ENCODE measurements around the gene FGR. TPM values are rescaled to one million over a fixed set of nuclear protein-coding genes. Genes with fewer than 3 reads are reported as not detected.
A peak's percentile ranks its signal among the peaks of the same experiment; 100 is the strongest.

Gene FGR
- total RNA-seq, 5 donors from 2014 or later (not counting 1 experiment from before 2014, with no cell fraction given) = 3.2 to 37.3 (median 5.7) TPM

DNA sequence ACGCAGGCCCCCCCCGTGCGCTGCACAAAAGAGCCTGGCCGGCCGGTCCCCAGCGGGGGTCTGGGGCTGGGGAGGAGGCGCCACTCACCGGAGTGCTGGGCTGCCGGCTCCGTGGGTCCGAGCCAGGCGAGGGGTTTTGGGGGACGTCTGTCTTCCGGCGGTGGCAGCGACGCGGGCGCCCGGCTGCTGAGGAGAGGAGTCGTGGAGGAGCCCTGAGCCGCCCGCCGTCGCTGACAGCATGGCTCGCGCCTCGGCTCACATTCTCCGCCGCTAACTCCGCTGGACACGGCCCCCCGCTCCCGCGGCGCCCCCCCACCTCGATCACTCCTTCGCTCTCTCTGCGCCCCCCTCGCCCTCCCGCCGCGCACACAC, 31.7 kb downstream of the FGR start:
- Histone ChIP-seq H3K9me3 (no peaks in the 10 kb centered on the region), H3K4me3 (ENCODE audit: control insufficient read depth in 1 of 2, extremely low read depth in 1 of 2, low read length in 1 of 2) (peak overlapping the region; percentile 62 to 76), H3K4me1 (ENCODE audit: control insufficient read depth in 1 of 2, extremely low read depth in 1 of 2, insufficient read depth in 2 of 2, low read length in 2 of 2) (peaks cover 28 to 70% of the 10 kb centered on the region in 2 experiments), H3K27ac (ENCODE audit: low read length) (no peak overlapping the region), H3K36me3 (ENCODE audit: control insufficient read depth in 2 of 2, extremely low read depth in 1 of 2, insufficient read depth in 1 of 2, low read length in 1 of 2) (no peaks in the 10 kb centered on the region), H3K27me3 (replicated peaks in 1 of 2; ENCODE audit: control insufficient read depth in 2 of 2, extremely low read depth in 1 of 2, insufficient read depth in 2 of 2, low read length in 1 of 2) (no peaks in the 10 kb centered on the region)
- ATAC-seq (replicated peaks in 1 of 4) (peak in 3 of 4 experiments; percentile 18 to 28 (median 20)), DNase-seq (peak in 9 of 35 experiments; percentile 17 to 56 (median 29))
- CTCF ChIA-PET = interaction anchor here (0.6 to 1.5 kb wide), 11 partner anchors 29 to 494 kb away, joined by 3 to 9 read pairs (median 6); no protein-coding TSS in a partner anchor
- no peaks in the 10 kb centered on the region for H3K9me3 Mint-ChIP-seq
- H3K36me3 Mint-ChIP-seq = no peaks in the 10 kb centered on the region
- H3K4me3 Mint-ChIP-seq = peak overlapping the region; percentile 86 to 91 (median 90)
- POLR2A ChIA-PET = interaction anchor here (0.5 to 1.0 kb wide), 5 partner anchors 35 to 1171 kb away, joined by 3 to 4 read pairs (median 3); partner anchors contain the start of gene DHDDS (in 1 of the 2)
- H3K4me1 Mint-ChIP-seq = peaks cover 46 to 53% (median 51%) of the 10 kb centered on the region in 3 donors
- no peak overlapping the region for H3K27ac Mint-ChIP-seq
- H3K27me3 Mint-ChIP-seq = no peaks in the 10 kb centered on the region
- WGBS (ENCODE audit: insufficient coverage) = under 1% methylated on average over 21 of the region's 43 CpGs

DNA sequence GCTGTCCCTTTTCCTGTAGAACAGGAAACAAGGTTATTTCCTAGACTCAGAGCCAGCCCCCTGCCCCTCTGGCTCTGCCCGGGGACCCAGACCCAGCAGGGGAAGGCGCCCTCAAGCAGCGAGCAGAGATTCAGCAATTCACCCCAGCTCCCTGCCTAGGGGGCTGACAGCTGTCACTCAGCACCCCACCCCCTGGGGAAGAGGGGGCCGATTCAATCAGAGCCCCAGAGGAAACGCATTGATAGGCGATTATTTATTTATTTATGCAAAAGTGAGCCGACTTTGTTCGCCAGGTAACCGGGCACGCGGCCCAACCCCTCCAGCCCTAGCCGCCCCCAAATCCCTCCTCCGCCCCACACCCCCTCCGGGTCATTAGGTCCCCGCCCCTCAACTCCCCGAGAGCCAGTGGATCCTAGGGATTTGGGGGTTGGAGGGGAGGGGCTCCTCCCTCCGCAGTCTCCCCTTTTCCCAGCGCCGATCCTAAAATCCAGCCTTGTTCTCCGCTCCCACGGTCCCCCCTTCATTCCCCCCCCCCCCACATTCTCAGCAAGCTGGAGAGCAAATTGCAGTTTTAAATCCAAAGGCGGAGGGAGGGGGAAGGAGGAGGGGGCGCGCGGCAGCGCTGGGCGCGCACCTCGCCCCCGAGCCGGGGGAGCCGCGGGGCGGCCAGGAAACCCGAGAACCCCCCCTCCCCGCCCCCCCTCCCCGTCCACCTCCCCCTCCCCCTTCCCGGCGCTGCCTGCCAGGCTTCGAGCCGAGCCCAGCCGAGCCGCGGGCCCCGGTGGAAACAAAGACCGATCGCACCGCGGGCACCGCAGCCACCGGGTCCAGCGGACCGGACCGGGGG, 32.3 kb downstream of the FGR start:
- Histone ChIP-seq H3K4me1 (ENCODE audit: control insufficient read depth in 1 of 2, extremely low read depth in 1 of 2, insufficient read depth in 2 of 2, low read length in 2 of 2) (peaks cover 34 to 74% of the 10 kb centered on the region in 2 experiments), H3K36me3 (ENCODE audit: control insufficient read depth in 2 of 2, extremely low read depth in 1 of 2, insufficient read depth in 1 of 2, low read length in 1 of 2) (no peaks in the 10 kb centered on the region), H3K9me3 (no peaks in the 10 kb centered on the region), H3K4me3 (ENCODE audit: control insufficient read depth in 1 of 2, extremely low read depth in 1 of 2, low read length in 1 of 2) (peak overlapping the region; percentile 62 to 76), H3K27ac (ENCODE audit: low read length) (peak overlapping the region; percentile 23), H3K27me3 (replicated peaks in 1 of 2; ENCODE audit: control insufficient read depth in 2 of 2, extremely low read depth in 1 of 2, insufficient read depth in 2 of 2, low read length in 1 of 2) (no peaks in the 10 kb centered on the region)
- ChIA-PET POLR2A (interaction anchor here in 1 of 2 donors (0.6 kb wide), 1 partner anchor 59 kb away, joined by 3 read pairs; no protein-coding TSS in a partner anchor), CTCF (interaction anchor here (0.6 to 0.7 kb wide), 4 partner anchors 157 to 201 kb away, joined by 3 to 4 read pairs (median 3); no protein-coding TSS in a partner anchor)
- H3K4me3 Mint-ChIP-seq = peak overlapping the region; percentile 78 to 91 (median 80)
- H3K27ac Mint-ChIP-seq = peak overlapping the region; percentile 69 to 75
- DNase-seq = peak in 25 of 35 experiments; percentile 14 to 62 (median 42)
- ATAC-seq (replicated peaks in 1 of 4) = peak in 1 of 4 experiments; percentile 11
- peaks cover 46 to 60% (median 51%) of the 10 kb centered on the region in 3 donors for H3K4me1 Mint-ChIP-seq
- H3K9me3 Mint-ChIP-seq = no peaks in the 10 kb centered on the region
- H3K36me3 Mint-ChIP-seq = no peaks in the 10 kb centered on the region
- no peaks in the 10 kb centered on the region for H3K27me3 Mint-ChIP-seq
- 0% methylated on average over 9 of the region's 54 CpGs for WGBS (ENCODE audit: insufficient coverage)

DNA sequence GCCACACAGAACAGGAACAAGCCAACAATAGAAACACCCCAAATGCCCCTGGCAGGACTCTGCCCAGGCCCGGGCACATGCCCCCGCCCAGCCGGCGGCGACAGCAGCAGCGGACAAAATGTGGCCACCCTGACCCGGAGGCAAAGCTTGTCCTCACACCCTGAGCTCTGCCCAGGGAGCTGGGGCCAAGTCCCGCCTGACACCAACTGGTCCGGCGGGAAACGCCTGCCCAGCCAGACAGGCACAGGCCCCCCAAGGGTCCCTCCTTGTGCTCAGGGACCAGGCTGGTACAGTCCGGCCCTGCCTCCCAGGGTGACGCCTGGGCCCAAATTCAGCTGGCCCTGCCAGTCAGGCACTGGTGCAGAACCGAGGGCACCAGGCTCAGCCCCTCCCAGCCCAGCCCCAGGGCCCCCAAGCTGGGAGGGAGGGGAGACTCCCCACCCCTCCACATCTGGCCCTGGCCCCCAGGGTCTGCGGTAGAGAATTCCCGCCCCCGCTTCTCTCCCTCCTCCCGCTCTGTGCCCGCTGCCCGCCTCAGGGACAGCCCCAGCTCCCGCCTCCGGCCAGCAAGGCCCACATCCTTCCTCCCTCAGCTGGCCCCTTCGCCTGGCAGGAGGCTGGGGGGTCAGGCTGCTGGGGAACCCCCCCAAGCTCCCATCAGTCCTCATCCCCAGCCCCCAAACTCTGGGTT, 33.1 kb downstream of the FGR start:
- Histone ChIP-seq H3K27ac (ENCODE audit: low read length) (peak overlapping the region; percentile 23), H3K36me3 (ENCODE audit: control insufficient read depth in 2 of 2, extremely low read depth in 1 of 2, insufficient read depth in 1 of 2, low read length in 1 of 2) (no peaks in the 10 kb centered on the region), H3K4me3 (ENCODE audit: control insufficient read depth in 1 of 2, extremely low read depth in 1 of 2, low read length in 1 of 2) (peak overlapping the region; percentile 41 to 57), H3K4me1 (ENCODE audit: control insufficient read depth in 1 of 2, extremely low read depth in 1 of 2, insufficient read depth in 2 of 2, low read length in 2 of 2) (peaks cover 39 to 76% of the 10 kb centered on the region in 2 experiments), H3K9me3 (no peaks in the 10 kb centered on the region), H3K27me3 (replicated peaks in 1 of 2; ENCODE audit: control insufficient read depth in 2 of 2, extremely low read depth in 1 of 2, insufficient read depth in 2 of 2, low read length in 1 of 2) (no peaks in the 10 kb centered on the region)
- POLR2A ChIA-PET = no interaction called here
- H3K4me1 Mint-ChIP-seq = peaks cover 46 to 63% (median 51%) of the 10 kb centered on the region in 3 donors
- no peak for DNase-seq
- CTCF ChIA-PET = interaction anchor here in 1 of 2 donors (0.6 to 1.0 kb wide), 3 partner anchors 166 to 1626 kb away, joined by 3 to 5 read pairs (median 3); no protein-coding TSS in a partner anchor
- 67% methylated on average over 19 of the region's 23 CpGs for WGBS (ENCODE audit: insufficient coverage)
- H3K27ac Mint-ChIP-seq = peak overlapping the region; percentile 69 to 75
- no peaks in the 10 kb centered on the region for H3K27me3 Mint-ChIP-seq
- no peaks in the 10 kb centered on the region for H3K9me3 Mint-ChIP-seq
- H3K4me3 Mint-ChIP-seq = peak overlapping the region; percentile 78 to 91 (median 80)
- H3K36me3 Mint-ChIP-seq = no peaks in the 10 kb centered on the region
- ATAC-seq (replicated peaks in 1 of 4) = no peak

DNA sequence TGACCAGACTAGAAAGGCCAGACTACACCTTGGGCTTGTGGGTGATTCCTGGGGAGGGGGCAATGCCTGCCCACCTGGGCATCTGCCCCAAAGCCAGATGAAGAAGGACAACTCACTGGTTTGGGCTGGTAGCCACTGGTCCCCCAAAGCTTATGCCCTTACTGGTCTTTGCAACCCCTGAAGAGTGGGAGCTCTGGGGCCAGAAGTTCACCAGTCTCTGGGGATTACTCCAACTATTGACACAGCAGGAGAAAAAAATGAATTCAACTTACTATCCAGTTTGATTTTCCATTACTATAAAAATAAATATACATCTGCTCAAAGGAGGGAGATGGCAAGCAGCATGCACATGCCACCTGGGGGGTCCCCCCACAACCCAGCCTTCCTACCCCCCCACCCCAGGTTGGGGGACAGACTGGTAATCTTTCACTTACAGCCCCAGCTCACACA, 33.6 kb downstream of the FGR start:
- CTCF ChIA-PET = interaction anchor here in 1 of 2 donors (0.6 to 1.9 kb wide), 3 partner anchors 61 to 1627 kb away, joined by 3 to 14 read pairs (median 5); no protein-coding TSS in a partner anchor
- Histone ChIP-seq H3K27me3 (replicated peaks in 1 of 2; ENCODE audit: control insufficient read depth in 2 of 2, extremely low read depth in 1 of 2, insufficient read depth in 2 of 2, low read length in 1 of 2) (no peaks in the 10 kb centered on the region), H3K27ac (ENCODE audit: low read length) (peak overlapping the region; percentile 18), H3K9me3 (no peaks in the 10 kb centered on the region), H3K4me3 (ENCODE audit: control insufficient read depth in 1 of 2, extremely low read depth in 1 of 2, low read length in 1 of 2) (no peak overlapping the region), H3K4me1 (ENCODE audit: control insufficient read depth in 1 of 2, extremely low read depth in 1 of 2, insufficient read depth in 2 of 2, low read length in 2 of 2) (peaks cover 44 to 76% of the 10 kb centered on the region in 2 experiments), H3K36me3 (ENCODE audit: control insufficient read depth in 2 of 2, extremely low read depth in 1 of 2, insufficient read depth in 1 of 2, low read length in 1 of 2) (no peaks in the 10 kb centered on the region)
- Mint-ChIP-seq H3K27me3 (no peaks in the 10 kb centered on the region), H3K27ac (peak overlapping the region; percentile 31 to 61), H3K9me3 (no peaks in the 10 kb centered on the region), H3K36me3 (no peaks in the 10 kb centered on the region), H3K4me3 (peak overlapping the region; percentile 49 to 91 (median 59)), H3K4me1 (peaks cover 40 to 57% (median 45%) of the 10 kb centered on the region in 3 donors)
- DNase-seq = no peak
- POLR2A ChIA-PET = no interaction called here
- ATAC-seq (replicated peaks in 1 of 4) = no peak

DNA sequence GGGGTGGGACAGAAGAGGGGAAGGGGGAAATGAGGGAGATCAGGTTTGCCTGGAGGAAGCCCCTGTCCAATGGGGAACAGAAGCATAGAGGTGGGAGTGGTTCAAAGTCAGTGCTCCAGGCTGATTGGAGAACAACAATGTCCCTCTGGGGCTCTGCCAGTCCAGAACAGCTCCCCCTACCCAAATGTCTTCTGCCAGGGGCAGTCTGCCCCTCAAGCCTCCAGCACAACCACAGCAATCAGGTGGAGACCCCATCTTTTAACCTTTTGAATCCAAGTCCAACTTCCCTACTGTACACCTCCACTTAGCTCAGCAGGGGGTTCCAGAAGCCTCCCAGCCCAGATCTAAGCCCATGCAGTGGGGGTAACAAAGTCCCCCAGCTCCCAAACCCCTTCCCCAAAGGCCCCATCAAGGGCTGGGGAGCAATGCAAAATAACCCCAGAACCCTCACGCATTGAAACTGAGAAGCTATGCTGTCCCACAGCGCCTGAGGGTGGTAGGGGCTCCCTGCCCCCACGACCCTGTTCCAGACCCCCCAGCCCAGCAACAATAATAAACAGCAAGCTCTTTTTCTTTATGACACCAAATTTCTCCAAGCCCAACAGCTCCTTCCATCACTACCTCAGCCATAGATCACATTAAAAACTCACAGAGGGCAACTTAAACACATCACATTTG, 34.3 kb downstream of the FGR start:
- Mint-ChIP-seq H3K9me3 (no peaks in the 10 kb centered on the region), H3K27ac (peak overlapping the region in 1 of 2 donors; percentile 31), H3K27me3 (no peaks in the 10 kb centered on the region), H3K4me3 (peak overlapping the region in 2 of 3 donors; percentile 49 to 91), H3K4me1 (peaks cover 36 to 51% (median 38%) of the 10 kb centered on the region in 3 donors), H3K36me3 (no peaks in the 10 kb centered on the region)
- ATAC-seq (replicated peaks in 1 of 4) = no peak
- ChIA-PET CTCF (interaction anchor here (0.6 to 1.9 kb wide), 6 partner anchors 44 to 446 kb away, joined by 3 to 14 read pairs (median 6); partner anchors contain the start of gene SLC9A1 (in 1 of the 2)), POLR2A (interaction anchor here (0.6 kb wide), 4 partner anchors 34 to 239 kb away, joined by 4 to 9 read pairs (median 7); no protein-coding TSS in a partner anchor)
- no peak for DNase-seq
- peaks cover 50 to 77% of the 10 kb centered on the region in 2 experiments for H3K4me1 ChIP-seq (ENCODE audit: control insufficient read depth in 1 of 2, extremely low read depth in 1 of 2, insufficient read depth in 2 of 2, low read length in 2 of 2)
- no peak overlapping the region for H3K4me3 ChIP-seq (ENCODE audit: control insufficient read depth in 1 of 2, extremely low read depth in 1 of 2, low read length in 1 of 2)
- H3K27me3 ChIP-seq (replicated peaks in 1 of 2; ENCODE audit: control insufficient read depth in 2 of 2, extremely low read depth in 1 of 2, insufficient read depth in 2 of 2, low read length in 1 of 2) = no peaks in the 10 kb centered on the region
- no peaks in the 10 kb centered on the region for H3K9me3 ChIP-seq
- H3K27ac ChIP-seq (ENCODE audit: low read length) = no peak overlapping the region
- no peaks in the 10 kb centered on the region for H3K36me3 ChIP-seq (ENCODE audit: control insufficient read depth in 2 of 2, extremely low read depth in 1 of 2, insufficient read depth in 1 of 2, low read length in 1 of 2)
- 68% methylated on average over 3 of the region's 3 CpGs for WGBS (ENCODE audit: insufficient coverage)

All from T-cell (primary cell).